CD14-positive monocyte (primary cell): Measurements from ENCODE around the gene KNDC1. TPM values are rescaled to one million over a fixed set of nuclear protein-coding genes. Genes with fewer than 3 reads are reported as not detected.

Source experiments
- DNase-seq, 3 donors: peaks; one replicate each; pipeline ENCODE4 v3.0.0-alpha.2; 2011 to 2022
- H2AFZ ChIP-seq: 2 replicates; pipeline ENCODE4 v1.6.0; 2012; ENCODE audit warnings: mild to moderate bottlenecking, low read depth, low read length, inconsistent platforms; ENCODE audit not compliant: insufficient read depth, poor library complexity, severe bottlenecking
- H3K27ac ChIP-seq, 2 donors: 1 replicate in 1 of 2; 2 replicates in 1 of 2; pipeline ENCODE4 v1.5.1; 2012 to 2013; ENCODE audit warnings: low read length in 2 of 2, control low read depth in 1 of 2, inconsistent platforms in 1 of 2, low read depth in 1 of 2, mild to moderate bottlenecking in 1 of 2
- H3K27me3 ChIP-seq, 2 donors: one replicate each; pipeline versions ENCODE4 v1.6.0 to v1.6.1; 2011 to 2013; ENCODE audit warnings: low read length in 2 of 2; ENCODE audit not compliant: control insufficient read depth in 2 of 2, insufficient read depth in 2 of 2
- H3K36me3 ChIP-seq, 2 donors: replicated peaks in 1 of 2; 1 replicate in 1 of 2; 2 replicates in 1 of 2; pipeline versions ENCODE4 v1.5.1 to v1.6.1; 2012 to 2013; ENCODE audit warnings: low read length in 2 of 2, control low read depth in 1 of 2, inconsistent platforms in 1 of 2, mild to moderate bottlenecking in 1 of 2; ENCODE audit not compliant: insufficient read depth in 2 of 2, control insufficient read depth in 1 of 2
- H3K4me1 ChIP-seq, 2 donors: 1 replicate in 1 of 2; 2 replicates in 1 of 2; pipeline versions ENCODE4 v1.5.1 to v1.6.1; 2012 to 2013; ENCODE audit warnings: low read length in 2 of 2, control low read depth in 1 of 2, inconsistent platforms in 1 of 2, mild to moderate bottlenecking in 1 of 2, moderate library complexity in 1 of 2; ENCODE audit not compliant: insufficient read depth in 2 of 2, control insufficient read depth in 1 of 2
- H3K4me2 ChIP-seq: replicated peaks from 2 replicates; pipeline ENCODE3; 2012; ENCODE audit warnings: low read length, moderate library complexity, mild to moderate bottlenecking; ENCODE audit not compliant: poor library complexity, severe bottlenecking; ENCODE audit errors: extremely low read depth
- H3K4me3 ChIP-seq, 3 experiments: fragments of 200-600 bp in 1 of 3; sonication (generic) in 1 of 3; replicated peaks in 1 of 3; 1 replicate in 2 of 3; 2 replicates in 1 of 3; pipeline ENCODE4 v1.5.1; 2011 to 2013; ENCODE audit warnings: low read length in 3 of 3, mild to moderate bottlenecking in 3 of 3, control low read depth in 2 of 3, low read depth in 2 of 3, inconsistent platforms in 1 of 3, moderate library complexity in 1 of 3
- H3K79me2 ChIP-seq: 2 replicates; pipeline ENCODE4 v1.6.0; 2012; ENCODE audit warnings: mild to moderate bottlenecking, control low read depth, inconsistent platforms, low read length, moderate library complexity; ENCODE audit not compliant: insufficient read depth
- H3K9ac ChIP-seq: 2 replicates; pipeline ENCODE4 v1.6.0; 2017; ENCODE audit warnings: low read length, mild to moderate bottlenecking; ENCODE audit not compliant: insufficient read depth, poor library complexity, severe bottlenecking
- H3K9me3 ChIP-seq, 2 donors: replicated peaks in 1 of 2; 1 replicate in 1 of 2; 2 replicates in 1 of 2; pipeline versions ENCODE4 v1.5.1 to v1.6.1; 2012 to 2013; ENCODE audit warnings: low read length in 2 of 2, control low read depth in 1 of 2; ENCODE audit not compliant: control insufficient read depth in 1 of 2, insufficient read depth in 1 of 2
- H4K20me1 ChIP-seq: 2 replicates; pipeline ENCODE4 v1.6.0; 2012; ENCODE audit warnings: mild to moderate bottlenecking, low read length, control low read depth, moderate library complexity; ENCODE audit not compliant: insufficient read depth
- H3K27ac Mint-ChIP-seq, 7 donors: one replicate each; pipeline ENCODE4 v1.8.0; 2020; ENCODE audit warnings: mild to moderate bottlenecking in 7 of 7, mixed read lengths in 7 of 7, moderate library complexity in 6 of 7, inconsistent platforms in 2 of 7
- H3K27me3 Mint-ChIP-seq, 3 donors: one replicate each; pipeline ENCODE4 v1.8.0; 2021 to 2022; ENCODE audit warnings: low read depth in 3 of 3, mild to moderate bottlenecking in 3 of 3, mixed read lengths in 3 of 3, moderate library complexity in 3 of 3, inconsistent platforms in 1 of 3
- H3K36me3 Mint-ChIP-seq, 2 donors: one replicate each; pipeline ENCODE4 v1.8.0; 2020; ENCODE audit warnings: mixed read lengths in 2 of 2, inconsistent platforms in 1 of 2, mild to moderate bottlenecking in 1 of 2
- H3K4me1 Mint-ChIP-seq: one replicate; pipeline ENCODE4 v1.8.0; 2020; ENCODE audit warnings: mild to moderate bottlenecking, mixed read lengths
- H3K4me3 Mint-ChIP-seq, 2 donors: one replicate each; pipeline ENCODE4 v1.8.0; 2020; ENCODE audit warnings: mild to moderate bottlenecking in 2 of 2, mixed read lengths in 2 of 2, moderate library complexity in 1 of 2
- H3K9me3 Mint-ChIP-seq, 7 donors: one replicate each; pipeline ENCODE4 v1.8.0; 2020 to 2022; ENCODE audit warnings: mixed read lengths in 7 of 7, mild to moderate bottlenecking in 6 of 7, moderate library complexity in 6 of 7, inconsistent platforms in 2 of 7
- WGBS: methylation state at CpG from one replicate; pipeline ENCODE4 v1.1.5; 2013; ENCODE audit warnings: missing lambda C conversion rate; ENCODE audit not compliant: insufficient coverage; 5-methylcytosine and 5-hydroxymethylcytosine counted together
- intact Hi-C, 2 donors: fragments of 100-400 bp; cut with micrococcal nuclease; formaldehyde crosslinking; loops; one replicate each; pipeline versions ENCODE4 v1.15.0 to v1.15.1; 2023
- polyA plus RNA-seq, 3 donors: library from polyadenylated mRNA; depleted of rRNA in 1 of 3; unstranded in 2 of 3; stranded (reverse) in 1 of 3; fragments of 300-500 nt in 2 of 3; fragments of >200 nt in 1 of 3; fragmentation: Illumina TruSeq in 2 of 3; gene quantifications; 1 replicate in 2 of 3; 2 replicates in 1 of 3; pipeline ENCODE4 v1.2.3, GENCODE V29; 2012 to 2021
- TF ChIP-seq, protein P1 (sequence below): fragments of 200-600 bp; IDR thresholded peaks from one replicate; pipeline ENCODE4 v1.8.0; 2022; ENCODE audit warnings: antibody characterized with exemption, mild to moderate bottlenecking

Gene KNDC1
- polyA plus RNA-seq, 3 donors = 0.22 to 0.80 TPM; not detected in 1

DNA sequence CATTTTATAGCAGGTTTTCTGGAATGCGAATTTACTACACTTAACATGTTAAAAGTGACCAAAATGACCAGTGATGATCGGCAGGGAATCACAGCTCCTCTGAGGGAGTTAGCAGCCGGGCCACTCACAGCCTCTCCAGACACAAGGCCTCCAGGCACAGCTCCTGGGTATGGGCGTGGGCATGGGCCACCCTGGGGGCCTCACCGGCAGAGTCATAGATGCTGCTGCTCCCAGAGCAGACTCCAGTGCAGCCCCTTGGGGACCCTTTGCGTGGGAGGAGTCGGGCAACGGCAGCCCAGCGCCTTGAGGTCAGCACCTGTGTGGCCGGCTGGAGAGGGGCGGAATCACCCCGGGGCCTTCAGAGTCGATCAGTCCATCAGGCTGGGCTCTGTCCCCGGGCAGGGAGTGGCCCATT, 8.6 kb downstream of the KNDC1 start:
- Histone ChIP-seq H3K79me2 (no peaks in the 10 kb centered on the region), H3K36me3 (no peaks in the 10 kb centered on the region), H3K4me2 (no peak overlapping the region), H3K4me3 (no peak overlapping the region), H3K9me3 (peaks cover 6 to 14% of the 10 kb centered on the region in 2 donors), H3K4me1 (peaks cover 2 to 6% of the 10 kb centered on the region in 2 donors), H3K27me3 (peaks cover 0 to 3% of the 10 kb centered on the region in 2 donors), H3K9ac (no peak overlapping the region), H3K27ac (no peak overlapping the region), H2AFZ (no peak overlapping the region), H4K20me1 (no peaks in the 10 kb centered on the region)
- intact Hi-C loops = no loop called here
- TF ChIP-seq, protein P1, sequence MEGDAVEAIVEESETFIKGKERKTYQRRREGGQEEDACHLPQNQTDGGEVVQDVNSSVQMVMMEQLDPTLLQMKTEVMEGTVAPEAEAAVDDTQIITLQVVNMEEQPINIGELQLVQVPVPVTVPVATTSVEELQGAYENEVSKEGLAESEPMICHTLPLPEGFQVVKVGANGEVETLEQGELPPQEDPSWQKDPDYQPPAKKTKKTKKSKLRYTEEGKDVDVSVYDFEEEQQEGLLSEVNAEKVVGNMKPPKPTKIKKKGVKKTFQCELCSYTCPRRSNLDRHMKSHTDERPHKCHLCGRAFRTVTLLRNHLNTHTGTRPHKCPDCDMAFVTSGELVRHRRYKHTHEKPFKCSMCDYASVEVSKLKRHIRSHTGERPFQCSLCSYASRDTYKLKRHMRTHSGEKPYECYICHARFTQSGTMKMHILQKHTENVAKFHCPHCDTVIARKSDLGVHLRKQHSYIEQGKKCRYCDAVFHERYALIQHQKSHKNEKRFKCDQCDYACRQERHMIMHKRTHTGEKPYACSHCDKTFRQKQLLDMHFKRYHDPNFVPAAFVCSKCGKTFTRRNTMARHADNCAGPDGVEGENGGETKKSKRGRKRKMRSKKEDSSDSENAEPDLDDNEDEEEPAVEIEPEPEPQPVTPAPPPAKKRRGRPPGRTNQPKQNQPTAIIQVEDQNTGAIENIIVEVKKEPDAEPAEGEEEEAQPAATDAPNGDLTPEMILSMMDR = no peak
- no peak for DNase-seq
- no peak overlapping the region for H3K4me3 Mint-ChIP-seq
- H3K4me1 Mint-ChIP-seq = peaks cover 4% of the 10 kb centered on the region
- H3K27ac Mint-ChIP-seq = no peak overlapping the region
- peaks cover 0 to 4% of the 10 kb centered on the region in 2 donors for H3K36me3 Mint-ChIP-seq
- peaks cover 4 to 18% (median 8%) of the 10 kb centered on the region in 7 donors for H3K9me3 Mint-ChIP-seq
- H3K27me3 Mint-ChIP-seq = peaks cover 6 to 24% (median 14%) of the 10 kb centered on the region in 3 donors
- 88% methylated on average over 11 of the region's 14 CpGs for WGBS

DNA sequence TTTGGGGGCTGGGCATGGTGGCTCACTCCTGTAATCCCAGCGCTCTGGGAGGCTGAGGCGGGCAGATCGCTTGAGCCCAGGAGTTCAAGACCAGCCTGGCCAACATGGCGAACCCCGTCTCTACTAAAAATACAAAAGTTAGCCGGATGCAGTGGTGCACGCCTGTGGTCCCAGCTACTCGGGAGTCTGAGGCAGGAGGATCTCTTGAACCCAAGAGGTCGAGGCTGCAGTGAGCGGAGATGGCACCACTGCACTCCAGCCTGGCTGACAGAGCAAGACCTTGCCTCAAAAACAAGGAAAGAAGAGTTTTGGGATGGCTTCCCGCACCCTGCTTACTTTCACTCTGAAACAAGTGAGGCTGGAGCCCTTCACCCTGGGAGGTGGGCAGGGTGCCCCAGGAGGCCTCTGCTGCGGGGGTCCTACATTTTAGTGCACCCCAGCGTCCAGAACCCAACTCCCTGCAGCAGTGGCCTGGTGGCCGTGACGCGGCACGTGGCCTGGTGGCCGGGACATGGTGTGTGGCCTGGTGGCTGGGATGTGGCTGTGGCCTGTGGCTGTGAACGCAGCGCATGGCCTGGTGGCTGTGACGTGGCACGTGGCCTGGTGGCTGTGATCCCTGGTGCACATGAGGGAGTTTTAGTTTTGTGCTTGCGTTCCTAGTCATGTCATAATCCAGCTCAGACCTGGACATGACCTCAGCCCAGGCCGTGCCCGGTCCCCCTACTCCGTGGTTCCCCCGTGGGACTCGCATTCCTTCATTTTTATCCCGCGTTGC, 9.3 kb downstream of the KNDC1 start:
- 95% methylated on average over 29 of the region's 30 CpGs for WGBS
- no peaks in the 10 kb centered on the region for H4K20me1 ChIP-seq
- TF ChIP-seq, protein P1 = no peak
- Mint-ChIP-seq H3K27me3 (peaks cover 6 to 21% (median 13%) of the 10 kb centered on the region in 3 donors), H3K27ac (no peak overlapping the region), H3K4me1 (peaks cover 10% of the 10 kb centered on the region), H3K4me3 (no peak overlapping the region), H3K9me3 (peaks cover 10 to 26% (median 13%) of the 10 kb centered on the region in 7 donors), H3K36me3 (peaks cover 0 to 4% of the 10 kb centered on the region in 2 donors)
- H3K4me3 ChIP-seq = no peak overlapping the region
- peaks cover 0 to 3% of the 10 kb centered on the region in 2 donors for H3K27me3 ChIP-seq
- intact Hi-C loops = no loop called here
- H3K4me2 ChIP-seq = no peak overlapping the region
- no peaks in the 10 kb centered on the region for H3K79me2 ChIP-seq
- H3K9ac ChIP-seq = no peak overlapping the region
- H2AFZ ChIP-seq = no peak overlapping the region
- H3K27ac ChIP-seq = no peak overlapping the region
- H3K4me1 ChIP-seq = peaks cover 10 to 13% of the 10 kb centered on the region in 2 donors
- no peak for DNase-seq
- H3K36me3 ChIP-seq = no peaks in the 10 kb centered on the region
- peaks cover 9 to 21% of the 10 kb centered on the region in 2 donors for H3K9me3 ChIP-seq
